GM12801 (cell line): Measurements from ENCODE around the gene AHCYL2.

Source experiments
- CTCF ChIP-seq: IDR thresholded peaks from one replicate; pipeline ENCODE4 v1.5.1; 2011; ENCODE audit warnings: control low read depth; ENCODE audit not compliant: insufficient read length; ENCODE audit errors: extremely low read depth

The AHCYL2 gene

GRCh38 chr7:129298268-129298893 lies 73.6 kb downstream of the AHCYL2 start:
- TF ChIP-seq CTCF = no peak

GRCh38 chr7:129299889-129300288 lies 75.1 kb downstream of the AHCYL2 start:
- no peak for TF ChIP-seq CTCF

- TF ChIP-seq CTCF = no peak
Observed at GRCh38 chr7:129307592-129307991, 82.8 kb downstream of the AHCYL2 start.

- TF ChIP-seq CTCF = no peak
Observed at GRCh38 chr7:129308047-129308446, 83.2 kb downstream of the AHCYL2 start.

- TF ChIP-seq CTCF = no peak
Observed at GRCh38 chr7:129311429-129311828, 86.6 kb downstream of the AHCYL2 start.

GRCh38 chr7:129313282-129313681 lies 88.5 kb downstream of the AHCYL2 start:
- TF ChIP-seq CTCF = no peak

GRCh38 chr7:129315960-129316359 lies 91.1 kb downstream of the AHCYL2 start:
- TF ChIP-seq CTCF = no peak
